Peyer's patch (tissue), 4 donors: ENCODE data around the gene CCDC107. TPM values are rescaled to one million over a fixed set of nuclear protein-coding genes. Genes with fewer than 3 reads are reported as not detected.
A peak's percentile ranks its signal among the peaks of the same experiment; 100 is the strongest.

Source experiments
- DNase-seq, 3 donors: peaks; one replicate each; pipeline ENCODE4 v3.0.0-alpha.2; 2017 to 2019
- H3K27ac ChIP-seq, 4 donors: fragments of 200-600 bp; sonication (generic); one replicate each; pipeline ENCODE4 v1.5.1; 2016 to 2019
- H3K27me3 ChIP-seq, 2 donors: fragments of 200-600 bp; sonication (generic); one replicate each; pipeline ENCODE4 v1.5.1; 2019
- H3K36me3 ChIP-seq, 3 donors: fragments of 200-600 bp; sonication (generic); one replicate each; pipeline ENCODE4 v1.5.1; 2016 to 2019
- H3K4me1 ChIP-seq, 4 donors: fragments of 200-600 bp; sonication (generic); one replicate each; pipeline ENCODE4 v1.5.1; 2016 to 2019
- H3K4me3 ChIP-seq, 4 donors: fragments of 200-600 bp; sonication (generic); 1 replicate in 3 of 4; 2 replicates in 1 of 4; pipeline ENCODE4 v1.5.1; 2016 to 2019; ENCODE audit warnings: mild to moderate bottlenecking in 1 of 4
- H3K9me3 ChIP-seq, 4 donors: fragments of 200-600 bp; sonication (generic); one replicate each; pipeline ENCODE4 v1.5.1; 2016 to 2019; ENCODE audit warnings: mild to moderate bottlenecking in 1 of 4
- POLR2A ChIP-seq, 2 donors: fragments of 450-650 bp; IDR thresholded peaks; one replicate each; pipeline ENCODE4 v1.5.1; 2017; ENCODE audit warnings: antibody characterized with exemption in 2 of 2, mild to moderate bottlenecking in 2 of 2, moderate library complexity in 2 of 2
- total RNA-seq, 4 donors: library from RNA; depleted of rRNA; stranded (reverse); fragments of >200 nt; gene quantifications; one replicate each; pipeline ENCODE4 v1.1.0, GENCODE V29; 2016
- TF ChIP-seq, protein P1 (sequence below), 6 experiments: fragments of 450-650 bp in 4 of 6; fragments of 200-600 bp in 2 of 6; sonication (generic) in 1 of 6; IDR thresholded peaks; one replicate each; pipeline ENCODE4 v1.5.1; 2017 to 2019; ENCODE audit warnings: antibody characterized with exemption in 6 of 6, mild to moderate bottlenecking in 3 of 6, moderate library complexity in 1 of 6

CCDC107 gene
- total RNA-seq, 4 donors from 2014 or later, result 14.0 to 21.9 (median 20.2) TPM

DNA sequence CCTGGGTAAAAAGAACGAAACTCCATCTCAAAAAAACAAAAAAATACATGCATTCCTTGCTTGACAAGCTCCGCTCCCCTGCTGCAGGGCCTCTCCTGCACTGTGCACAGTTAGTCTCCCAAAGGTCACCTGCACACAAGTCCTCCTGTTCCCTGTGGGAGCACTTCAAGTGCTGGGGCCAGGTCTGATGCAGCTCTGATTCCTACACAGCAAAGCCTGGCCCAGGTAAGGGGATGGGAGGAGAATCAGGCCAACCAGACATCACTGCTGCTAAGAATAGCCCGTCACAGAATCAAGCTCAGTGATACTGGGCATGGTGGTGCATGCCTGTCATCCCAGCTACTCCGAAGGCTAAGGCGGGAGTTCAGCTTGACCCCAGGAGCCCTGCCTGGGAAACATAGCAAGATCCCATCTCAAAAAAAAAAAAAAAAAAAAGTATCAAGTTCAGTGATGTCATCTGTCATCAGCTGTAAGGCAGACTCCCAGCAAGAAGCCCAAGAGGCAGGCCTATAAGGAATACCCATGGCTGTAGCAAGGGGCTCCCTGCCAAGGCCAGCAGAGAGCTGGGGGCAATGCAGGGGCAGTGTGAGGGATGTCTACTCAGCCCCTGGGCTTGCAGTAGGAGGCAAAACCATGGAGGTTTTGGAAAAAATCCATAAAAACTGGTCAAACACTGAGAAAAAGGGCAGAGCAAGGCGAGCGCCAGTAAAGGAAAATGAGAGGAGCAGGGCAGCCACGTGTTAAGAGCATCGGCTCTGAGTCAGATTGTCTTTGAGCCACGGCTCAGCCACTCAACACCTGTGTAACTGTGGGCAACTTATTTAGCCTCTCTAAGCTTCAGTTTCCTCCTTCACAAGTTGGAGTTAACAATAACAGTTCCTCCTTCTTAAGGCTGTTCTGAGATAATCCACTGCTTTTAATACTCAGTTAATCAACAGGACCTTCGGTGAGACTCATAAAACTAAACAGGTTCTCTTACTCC lies 28.4 kb downstream of the CCDC107 start:
- Histone ChIP-seq H3K9me3 (no peaks in the 10 kb centered on the region), H3K27me3 (no peaks in the 10 kb centered on the region), H3K27ac (peak overlapping the region in 1 of 4 donors; percentile 89), H3K4me3 (peak overlapping the region in 1 of 4 donors; percentile 69), H3K36me3 (peaks cover 0 to 8% (median 0%) of the 10 kb centered on the region in 3 donors), H3K4me1 (peaks cover 0 to 23% (median 0%) of the 10 kb centered on the region in 4 donors)
- no peak for DNase-seq
- no peak for TF ChIP-seq POLR2A (IDR thresholded peaks at IDR 0.05)
- TF ChIP-seq, protein P1, sequence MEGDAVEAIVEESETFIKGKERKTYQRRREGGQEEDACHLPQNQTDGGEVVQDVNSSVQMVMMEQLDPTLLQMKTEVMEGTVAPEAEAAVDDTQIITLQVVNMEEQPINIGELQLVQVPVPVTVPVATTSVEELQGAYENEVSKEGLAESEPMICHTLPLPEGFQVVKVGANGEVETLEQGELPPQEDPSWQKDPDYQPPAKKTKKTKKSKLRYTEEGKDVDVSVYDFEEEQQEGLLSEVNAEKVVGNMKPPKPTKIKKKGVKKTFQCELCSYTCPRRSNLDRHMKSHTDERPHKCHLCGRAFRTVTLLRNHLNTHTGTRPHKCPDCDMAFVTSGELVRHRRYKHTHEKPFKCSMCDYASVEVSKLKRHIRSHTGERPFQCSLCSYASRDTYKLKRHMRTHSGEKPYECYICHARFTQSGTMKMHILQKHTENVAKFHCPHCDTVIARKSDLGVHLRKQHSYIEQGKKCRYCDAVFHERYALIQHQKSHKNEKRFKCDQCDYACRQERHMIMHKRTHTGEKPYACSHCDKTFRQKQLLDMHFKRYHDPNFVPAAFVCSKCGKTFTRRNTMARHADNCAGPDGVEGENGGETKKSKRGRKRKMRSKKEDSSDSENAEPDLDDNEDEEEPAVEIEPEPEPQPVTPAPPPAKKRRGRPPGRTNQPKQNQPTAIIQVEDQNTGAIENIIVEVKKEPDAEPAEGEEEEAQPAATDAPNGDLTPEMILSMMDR (IDR thresholded peaks at IDR 0.05), result no peak

DNA sequence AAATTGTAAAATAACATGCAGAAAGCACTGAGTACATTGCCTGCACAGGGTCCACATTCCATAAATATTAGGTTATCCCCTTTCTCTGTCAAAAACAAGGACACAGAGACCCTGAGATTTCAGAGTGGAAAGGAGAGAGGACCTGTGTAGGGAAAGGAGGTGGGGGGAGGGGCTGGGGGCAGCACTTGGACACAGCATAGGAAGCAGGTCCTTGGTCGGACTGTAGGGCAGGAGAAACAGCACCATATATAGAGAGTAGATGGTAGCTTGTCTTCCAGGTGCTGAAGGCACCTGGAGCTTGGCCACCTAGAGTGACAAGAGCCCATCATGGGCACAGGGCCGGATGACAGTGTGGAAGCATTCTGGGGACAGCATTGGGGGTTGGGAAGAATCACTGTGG lies 29.2 kb downstream of the CCDC107 start:
- Histone ChIP-seq H3K4me3 (peak overlapping the region in 1 of 4 donors; percentile 69), H3K27me3 (no peaks in the 10 kb centered on the region), H3K9me3 (no peaks in the 10 kb centered on the region), H3K4me1 (peaks cover 0 to 23% (median 0%) of the 10 kb centered on the region in 4 donors), H3K36me3 (peaks cover 0 to 8% (median 0%) of the 10 kb centered on the region in 3 donors), H3K27ac (peak overlapping the region in 1 of 4 donors; percentile 89)
- DNase-seq, result no peak
- TF ChIP-seq POLR2A (IDR thresholded peaks at IDR 0.05), result no peak
- TF ChIP-seq, protein P1 (IDR thresholded peaks at IDR 0.05), result no peak

DNA sequence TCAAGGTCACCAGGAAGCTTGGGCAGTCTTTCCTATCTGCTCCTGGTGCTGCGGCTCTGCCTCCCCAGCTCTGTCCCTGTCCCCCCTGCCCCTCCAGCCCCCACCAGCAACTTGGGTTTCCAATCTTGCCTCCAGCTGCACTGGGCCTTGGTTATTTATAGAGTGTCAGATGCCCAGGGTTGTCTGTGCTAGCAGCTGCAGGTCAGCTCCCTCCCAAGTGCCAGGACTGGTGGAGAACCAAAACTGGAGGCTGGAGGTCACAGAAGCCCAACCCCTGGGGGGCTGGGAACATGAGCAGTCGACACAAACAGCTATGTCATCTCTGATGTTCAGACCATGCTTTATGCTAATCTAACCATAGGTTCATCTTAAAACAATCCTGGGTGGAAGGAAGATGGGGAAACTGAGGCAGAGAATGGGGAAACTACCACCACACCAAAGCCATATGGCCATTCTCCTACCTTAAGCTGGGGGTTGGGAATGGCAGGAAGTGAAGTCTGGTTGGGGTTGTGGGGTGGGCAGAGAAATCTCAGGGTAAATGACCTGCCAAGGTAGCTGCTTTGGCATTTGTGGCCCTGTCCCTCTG lies 30.0 kb downstream of the CCDC107 start:
- Histone ChIP-seq H3K4me1 (peaks cover 0 to 23% (median 0%) of the 10 kb centered on the region in 4 donors), H3K27ac (peak overlapping the region in 2 of 4 donors; percentile 83 to 89), H3K36me3 (peaks cover 0 to 8% (median 0%) of the 10 kb centered on the region in 3 donors)

DNA sequence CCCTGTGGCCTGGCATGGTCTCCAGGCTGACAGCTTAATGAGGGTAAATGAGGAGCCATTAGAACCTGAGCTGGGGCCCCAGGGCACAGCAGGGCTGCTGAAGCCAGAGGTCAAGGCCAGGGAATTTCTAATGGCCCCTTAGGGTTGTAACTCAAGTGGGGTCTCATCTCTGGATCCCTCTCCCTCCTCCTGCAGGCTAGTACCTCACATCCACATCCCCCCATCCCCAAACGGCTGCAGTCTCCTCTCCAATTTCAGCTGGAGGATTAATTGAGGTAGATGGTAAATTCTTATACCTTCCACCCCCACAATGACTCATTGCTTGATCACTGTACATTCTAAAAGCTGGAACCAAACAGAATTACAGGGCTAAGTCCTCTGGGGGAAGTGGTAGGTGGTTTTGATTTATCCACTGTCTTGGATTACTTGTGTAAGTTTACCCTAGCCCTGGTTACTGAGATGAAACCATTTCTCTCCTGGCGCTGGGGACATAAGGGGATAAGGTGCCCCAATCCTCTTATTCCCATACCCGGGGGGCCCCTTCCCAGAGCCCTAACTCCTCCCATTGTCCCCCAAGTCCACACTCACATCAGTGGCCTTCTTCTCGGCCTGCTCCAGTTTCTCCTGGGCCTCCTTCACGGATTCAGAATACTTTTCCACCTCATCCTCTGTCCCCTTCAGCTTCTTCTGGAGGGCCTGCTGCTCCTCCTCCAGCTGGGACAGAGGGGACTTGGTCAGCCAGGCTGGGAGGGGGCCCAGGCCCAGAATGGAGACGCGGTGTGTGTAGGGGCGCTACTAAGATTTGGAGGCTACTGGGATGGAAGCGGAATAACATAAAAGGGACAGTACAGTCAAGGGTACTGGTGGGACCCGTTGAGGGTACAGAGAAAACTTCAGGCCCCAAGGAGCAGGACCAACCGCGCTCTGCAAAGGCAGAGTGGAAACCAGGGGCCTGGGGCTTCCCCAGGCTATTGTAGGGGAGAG lies 30.8 kb downstream of the CCDC107 start:
- Histone ChIP-seq H3K9me3 (no peaks in the 10 kb centered on the region), H3K36me3 (peaks cover 0 to 8% (median 0%) of the 10 kb centered on the region in 3 donors), H3K27me3 (no peaks in the 10 kb centered on the region), H3K4me3 (peak overlapping the region; percentile 51 to 69 (median 68)), H3K27ac (peak overlapping the region; percentile 75 to 89 (median 80)), H3K4me1 (peaks cover 0 to 23% (median 0%) of the 10 kb centered on the region in 4 donors)
- DNase-seq, result no peak
- no peak for TF ChIP-seq POLR2A (IDR thresholded peaks at IDR 0.05)
- TF ChIP-seq, protein P1 (IDR thresholded peaks at IDR 0.05), result no peak

More for the DNA sequence above, 30.0 kb downstream of the CCDC107 start:
- peak overlapping the region in 1 of 4 donors; percentile 69 for H3K4me3 ChIP-seq
- no peak for DNase-seq
- TF ChIP-seq POLR2A (IDR thresholded peaks at IDR 0.05), result no peak
- TF ChIP-seq, protein P1 (IDR thresholded peaks at IDR 0.05), result no peak
- H3K27me3 ChIP-seq, result no peaks in the 10 kb centered on the region
- H3K9me3 ChIP-seq, result no peaks in the 10 kb centered on the region
